Measurements from ENCODE around the gene MRPL28. TPM values are rescaled to one million over a fixed set of nuclear protein-coding genes. Genes with fewer than 3 reads are reported as not detected.
A peak's percentile ranks its signal among the peaks of the same experiment; 100 is the strongest.
"Not testable (repeated sequence)": the region's sequence is repeated elsewhere in the genome, so short reads cannot be mapped to it uniquely, and the experiment has no call there.

Gene MRPL28
- 38.1 and 103 TPM in 2 replicates for total RNA-seq (2014; rRNA removed; shearing (Covaris generic); ENCODE audit: low replicate concordance)

DNA sequence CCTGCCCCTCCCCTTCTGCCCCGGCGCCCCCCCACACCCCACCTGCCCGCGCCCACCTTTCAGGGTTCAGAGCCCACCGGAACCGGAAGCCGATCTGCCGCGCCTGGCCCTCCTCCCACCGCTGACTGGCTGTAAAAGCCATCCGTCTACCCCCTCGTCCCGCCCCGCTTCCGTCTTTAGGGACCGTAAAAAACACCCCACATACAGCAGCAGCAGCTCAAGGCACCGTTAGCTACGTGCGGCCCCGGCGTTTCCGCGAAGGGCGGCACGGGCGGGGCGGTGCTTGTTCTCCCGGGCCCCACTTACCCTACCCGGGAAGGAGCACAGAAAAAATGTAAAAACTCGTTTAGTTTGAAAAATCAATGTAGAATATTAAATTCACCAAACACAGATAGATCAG, at the start of gene MRPL28:
Gene MRPL28, minus strand, starts transcription at position 96 of the 400 bp plus-strand sequence. CDS start 320 bp downstream, outside the sequence.
- no peaks in the 10 kb centered on the region; the same call in 1 of the 2 replicates for H3K79me2 ChIP-seq (ENCODE audit: low read length)
- peak within 1 kb of the TSS; percentile 61 for H3K27ac ChIP-seq (ENCODE audit: low read length)
- H3K9ac ChIP-seq (ENCODE audit: low read length) = peak within 1 kb of the TSS; percentile 53
- H3K4me2 ChIP-seq (ENCODE audit: low read depth, low read length, poor library complexity, severe bottlenecking) = peak within 1 kb of the TSS; percentile 70
- H3K9me2 ChIP-seq (replicated peaks; ENCODE audit: insufficient read depth, low read length) = no peaks in the 10 kb centered on the region
- DNase-seq = peak; percentile 98
- H3K27me3 ChIP-seq (ENCODE audit: low read length) = no peaks in the 10 kb centered on the region
- no peak within 1 kb of the TSS for H2AFZ ChIP-seq (ENCODE audit: low read length)
- peaks cover 33% of the 10 kb centered on the region for H3K4me1 ChIP-seq (ENCODE audit: low read length)
- no peaks in the 10 kb centered on the region for H4K20me1 ChIP-seq (ENCODE audit: insufficient read depth, low read depth, low read length)
- no peaks in the 10 kb centered on the region for H3K9me3 ChIP-seq (ENCODE audit: low read length)
- H3K36me3 ChIP-seq (ENCODE audit: insufficient read depth, low read length) = peaks cover 8% of the 10 kb centered on the region; the same call in 1 of the 2 replicates
- H3K4me3 ChIP-seq (ENCODE audit: low read length) = peak within 1 kb of the TSS; percentile 53

DNA sequence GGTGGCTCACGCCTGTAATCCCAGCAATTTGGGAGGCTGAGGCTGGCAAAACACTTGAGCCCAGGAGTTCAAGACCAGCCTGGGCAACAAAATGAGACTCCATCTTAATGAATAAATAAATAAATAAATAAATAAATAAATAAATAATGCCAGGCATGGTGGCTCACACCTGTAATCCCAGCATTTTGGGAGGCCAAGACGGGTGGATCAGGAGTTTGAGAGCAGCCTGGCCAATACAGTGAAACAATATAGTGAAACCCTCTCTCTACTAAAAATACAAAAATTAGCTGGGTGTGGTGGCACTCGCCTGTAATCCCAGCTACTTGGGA, 44.8 kb upstream of the MRPL28 start:
- not testable (repeated sequence) for H3K4me1 ChIP-seq (ENCODE audit: low read length); H3K9ac ChIP-seq (ENCODE audit: low read length); H3K4me3 ChIP-seq (ENCODE audit: low read length); H3K27ac ChIP-seq (ENCODE audit: low read length); H3K79me2 ChIP-seq (ENCODE audit: low read length); H2AFZ ChIP-seq (ENCODE audit: low read length); H4K20me1 ChIP-seq (ENCODE audit: insufficient read depth, low read depth, low read length); H3K27me3 ChIP-seq (ENCODE audit: low read length); DNase-seq; H3K9me3 ChIP-seq (ENCODE audit: low read length); H3K36me3 ChIP-seq (ENCODE audit: insufficient read depth, low read length); H3K4me2 ChIP-seq (ENCODE audit: low read depth, low read length, poor library complexity, severe bottlenecking); H3K9me2 ChIP-seq (replicated peaks; ENCODE audit: insufficient read depth, low read length)

DNA sequence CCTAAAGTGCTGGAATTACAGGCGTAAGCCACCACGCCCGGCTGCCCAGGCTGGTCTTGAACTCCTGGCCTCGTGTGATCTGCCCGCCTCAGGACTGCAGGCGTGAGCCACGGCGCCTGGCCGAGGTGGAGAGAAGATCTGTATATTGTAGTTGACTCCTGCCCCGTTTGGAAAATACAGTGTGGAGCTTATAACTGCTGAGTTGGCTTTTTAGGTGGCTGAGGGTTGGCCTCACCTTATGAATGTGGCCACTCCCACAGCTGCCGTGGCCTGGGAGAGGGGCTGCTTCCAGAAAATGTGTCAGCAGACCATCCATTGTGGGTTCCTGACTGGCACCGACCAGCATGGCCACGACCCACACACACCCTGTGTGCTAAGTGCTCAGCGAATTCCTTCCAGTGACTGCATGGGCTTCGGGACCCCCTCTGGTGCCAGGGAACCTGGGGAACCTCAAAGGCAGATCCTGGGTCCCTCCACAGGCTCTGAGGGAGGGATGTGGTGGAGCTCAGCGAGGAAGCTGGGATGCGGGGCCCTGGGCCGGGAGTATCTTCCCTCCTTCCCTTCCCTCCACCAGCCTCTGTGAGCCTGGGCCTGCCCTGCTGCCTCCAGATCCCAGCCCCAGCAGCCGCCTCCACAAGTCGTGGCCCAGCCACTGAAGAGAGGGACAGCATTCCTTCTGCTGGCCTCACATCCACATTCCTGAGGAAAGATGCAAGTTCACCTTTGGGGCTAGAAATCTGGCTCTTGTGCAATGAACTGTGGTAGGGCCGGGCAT, 44.2 kb upstream of the MRPL28 start:
- H3K79me2 ChIP-seq (ENCODE audit: low read length) = no peaks in the 10 kb centered on the region
- no peak overlapping the region for H3K4me2 ChIP-seq (ENCODE audit: low read depth, low read length, poor library complexity, severe bottlenecking)
- H3K36me3 ChIP-seq (ENCODE audit: insufficient read depth, low read length) = no peaks in the 10 kb centered on the region
- H3K9me2 ChIP-seq (replicated peaks; ENCODE audit: insufficient read depth, low read length) = no peaks in the 10 kb centered on the region
- H3K4me1 ChIP-seq (ENCODE audit: low read length) = no peaks in the 10 kb centered on the region
- H2AFZ ChIP-seq (ENCODE audit: low read length) = no peak overlapping the region
- DNase-seq = no peak
- H3K9ac ChIP-seq (ENCODE audit: low read length) = no peak overlapping the region
- no peak overlapping the region for H3K27ac ChIP-seq (ENCODE audit: low read length)
- H3K27me3 ChIP-seq (ENCODE audit: low read length) = no peaks in the 10 kb centered on the region
- no peaks in the 10 kb centered on the region for H4K20me1 ChIP-seq (ENCODE audit: insufficient read depth, low read depth, low read length)
- no peak overlapping the region for H3K4me3 ChIP-seq (ENCODE audit: low read length)
- H3K9me3 ChIP-seq (ENCODE audit: low read length) = no peaks in the 10 kb centered on the region

- Histone ChIP-seq H3K9ac (ENCODE audit: low read length) (no peak overlapping the region), H3K9me2 (replicated peaks; ENCODE audit: insufficient read depth, low read length) (no peaks in the 10 kb centered on the region), H3K4me3 (ENCODE audit: low read length) (no peak overlapping the region), H2AFZ (ENCODE audit: low read length) (no peak overlapping the region), H3K27me3 (ENCODE audit: low read length) (no peaks in the 10 kb centered on the region), H4K20me1 (ENCODE audit: insufficient read depth, low read depth, low read length) (no peaks in the 10 kb centered on the region), H3K4me2 (ENCODE audit: low read depth, low read length, poor library complexity, severe bottlenecking) (no peak overlapping the region), H3K4me1 (ENCODE audit: low read length) (no peaks in the 10 kb centered on the region), H3K36me3 (ENCODE audit: insufficient read depth, low read length) (no peaks in the 10 kb centered on the region), H3K79me2 (ENCODE audit: low read length) (no peaks in the 10 kb centered on the region), H3K9me3 (ENCODE audit: low read length) (no peaks in the 10 kb centered on the region), H3K27ac (ENCODE audit: low read length) (no peak overlapping the region)
- no peak for DNase-seq
Measured at GRCh38 chr16:411576-412265, 41.4 kb upstream of the MRPL28 start.

- H3K36me3 ChIP-seq (ENCODE audit: insufficient read depth, low read length) = no peaks in the 10 kb centered on the region
- DNase-seq = no peak
- H3K9ac ChIP-seq (ENCODE audit: low read length) = no peak overlapping the region
- no peak overlapping the region for H3K4me2 ChIP-seq (ENCODE audit: low read depth, low read length, poor library complexity, severe bottlenecking)
- H3K9me3 ChIP-seq (ENCODE audit: low read length) = no peaks in the 10 kb centered on the region
- H3K4me3 ChIP-seq (ENCODE audit: low read length) = no peak overlapping the region
- no peak overlapping the region for H2AFZ ChIP-seq (ENCODE audit: low read length)
- no peaks in the 10 kb centered on the region for H4K20me1 ChIP-seq (ENCODE audit: insufficient read depth, low read depth, low read length)
- no peak overlapping the region for H3K27ac ChIP-seq (ENCODE audit: low read length)
- no peaks in the 10 kb centered on the region for H3K79me2 ChIP-seq (ENCODE audit: low read length)
- H3K27me3 ChIP-seq (ENCODE audit: low read length) = no peaks in the 10 kb centered on the region
- no peaks in the 10 kb centered on the region for H3K9me2 ChIP-seq (replicated peaks; ENCODE audit: insufficient read depth, low read length)
- H3K4me1 ChIP-seq (ENCODE audit: low read length) = no peaks in the 10 kb centered on the region
Measured at GRCh38 chr16:410516-411178, 40.3 kb upstream of the MRPL28 start.

DNA sequence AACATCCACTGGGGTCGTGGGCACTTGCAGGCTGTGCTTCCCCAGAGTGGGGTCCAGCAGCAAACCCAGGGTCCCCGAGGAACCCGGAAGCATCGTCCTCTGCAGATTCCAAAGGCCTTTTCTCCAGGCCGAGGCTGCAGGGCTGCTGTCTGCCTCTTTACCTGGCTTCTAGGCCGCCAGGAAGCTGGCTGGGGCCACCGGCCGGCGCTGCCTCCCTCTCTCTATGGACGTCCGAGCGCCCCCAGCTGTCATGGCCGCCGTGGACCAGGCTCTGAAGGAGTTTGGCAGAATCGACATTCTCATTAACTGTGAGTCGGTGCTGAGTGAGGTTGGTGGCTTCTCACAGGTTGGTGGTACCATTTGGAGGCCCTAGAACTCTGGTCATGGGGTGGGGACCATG, 36.9 kb upstream of the MRPL28 start:
- Histone ChIP-seq H3K79me2 (ENCODE audit: low read length) (no peaks in the 10 kb centered on the region), H3K27ac (ENCODE audit: low read length) (no peak overlapping the region), H3K4me1 (ENCODE audit: low read length) (peaks cover 2% of the 10 kb centered on the region), H3K4me3 (ENCODE audit: low read length) (no peak overlapping the region), H3K9me3 (ENCODE audit: low read length) (no peaks in the 10 kb centered on the region), H3K36me3 (ENCODE audit: insufficient read depth, low read length) (no peaks in the 10 kb centered on the region), H4K20me1 (ENCODE audit: insufficient read depth, low read depth, low read length) (no peaks in the 10 kb centered on the region), H3K4me2 (ENCODE audit: low read depth, low read length, poor library complexity, severe bottlenecking) (no peak overlapping the region), H2AFZ (ENCODE audit: low read length) (no peak overlapping the region), H3K9ac (ENCODE audit: low read length) (no peak overlapping the region), H3K27me3 (ENCODE audit: low read length) (no peaks in the 10 kb centered on the region), H3K9me2 (replicated peaks; ENCODE audit: insufficient read depth, low read length) (no peaks in the 10 kb centered on the region)
- DNase-seq = no peak

GRCh38 chr16:405548-406506, 35.5 kb upstream of the MRPL28 start:
- no peaks in the 10 kb centered on the region for H4K20me1 ChIP-seq (ENCODE audit: insufficient read depth, low read depth, low read length)
- H3K27me3 ChIP-seq (ENCODE audit: low read length) = no peaks in the 10 kb centered on the region
- DNase-seq = no peak
- no peak overlapping the region for H3K9ac ChIP-seq (ENCODE audit: low read length)
- H2AFZ ChIP-seq (ENCODE audit: low read length) = no peak overlapping the region
- H3K4me2 ChIP-seq (ENCODE audit: low read depth, low read length, poor library complexity, severe bottlenecking) = no peak overlapping the region
- H3K36me3 ChIP-seq (ENCODE audit: insufficient read depth, low read length) = no peaks in the 10 kb centered on the region
- no peak overlapping the region for H3K4me3 ChIP-seq (ENCODE audit: low read length)
- H3K27ac ChIP-seq (ENCODE audit: low read length) = no peak overlapping the region
- no peaks in the 10 kb centered on the region for H3K9me2 ChIP-seq (replicated peaks; ENCODE audit: insufficient read depth, low read length)
- H3K9me3 ChIP-seq (ENCODE audit: low read length) = no peaks in the 10 kb centered on the region
- no peaks in the 10 kb centered on the region for H3K79me2 ChIP-seq (ENCODE audit: low read length)
- H3K4me1 ChIP-seq (ENCODE audit: low read length) = peaks cover 7% of the 10 kb centered on the region
